Adipocyte (in vitro differentiated cells): Measurements from ENCODE around the gene SORL1.
A peak's percentile ranks its signal among the peaks of the same experiment; 100 is the strongest.

ENCODE experiments used
- DNase-seq: peaks from one replicate; pipeline ENCODE4 v3.0.0-alpha.2; 2015; ENCODE audit warnings: low read depth
- H3K27me3 ChIP-seq: replicated peaks from 2 replicates; pipeline ENCODE4 v1.7.0; 2013; ENCODE audit warnings: mild to moderate bottlenecking, low read length, moderate library complexity; ENCODE audit not compliant: control insufficient read depth, insufficient read depth
- H3K36me3 ChIP-seq: 2 replicates; pipeline ENCODE4 v1.7.0; 2013; ENCODE audit warnings: low read length, mild to moderate bottlenecking, moderate library complexity; ENCODE audit not compliant: control insufficient read depth, insufficient read depth, severe bottlenecking
- H3K4me1 ChIP-seq: 2 replicates; pipeline ENCODE4 v1.7.0; 2013; ENCODE audit warnings: mild to moderate bottlenecking, low read length, moderate library complexity; ENCODE audit not compliant: control insufficient read depth, insufficient read depth
- H3K4me3 ChIP-seq: 2 replicates; pipeline ENCODE4 v1.7.0; 2013; ENCODE audit warnings: mild to moderate bottlenecking, low read length, moderate library complexity
- H3K9ac ChIP-seq: 2 replicates; pipeline ENCODE4 v1.7.0; 2013; ENCODE audit warnings: mild to moderate bottlenecking, low read length, moderate library complexity
- H3K9me3 ChIP-seq: 2 replicates; pipeline ENCODE4 v1.7.0; 2013; ENCODE audit warnings: mild to moderate bottlenecking, low read length, moderate library complexity; ENCODE audit not compliant: control insufficient read depth

SORL1 gene

DNA sequence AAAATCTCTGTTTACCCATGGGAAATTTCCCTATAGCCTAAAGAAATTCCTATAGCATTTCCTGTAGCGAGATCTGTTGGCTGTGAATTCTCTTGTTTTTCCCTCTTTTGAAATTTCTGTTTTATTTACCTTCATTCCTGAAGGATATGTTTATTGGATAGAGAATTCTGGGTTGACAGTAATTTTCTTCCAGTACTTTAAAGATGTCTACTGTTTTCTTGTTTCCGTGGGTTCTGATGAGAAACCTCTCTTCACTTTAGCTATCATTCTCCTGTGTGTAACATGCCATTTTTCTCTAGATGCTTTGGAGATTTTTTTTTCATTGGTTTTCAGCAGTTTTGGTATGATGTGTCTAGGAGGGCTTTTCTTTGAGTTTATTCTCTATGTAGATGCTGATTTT is 78.1 kb downstream of the SORL1 start:
- no peaks in the 10 kb centered on the region for H3K36me3 ChIP-seq
- H3K4me3 ChIP-seq, result no peak overlapping the region
- H3K9ac ChIP-seq, result no peak overlapping the region

GRCh38 chr11:121533601-121534000 is 81.5 kb downstream of the SORL1 start:
- H3K36me3 ChIP-seq, result no peaks in the 10 kb centered on the region
- H3K9me3 ChIP-seq, result peaks cover 19% of the 10 kb centered on the region
- peaks cover 27% of the 10 kb centered on the region for H3K27me3 ChIP-seq
- no peak overlapping the region for H3K9ac ChIP-seq
- peaks cover 3% of the 10 kb centered on the region for H3K4me1 ChIP-seq
- no peak overlapping the region for H3K4me3 ChIP-seq
- DNase-seq, result no peak

More for the DNA sequence above, 78.1 kb downstream of the SORL1 start:
- peaks cover 25% of the 10 kb centered on the region for H3K9me3 ChIP-seq
- no peak for DNase-seq
- H3K27me3 ChIP-seq, result peaks cover 7% of the 10 kb centered on the region
- peaks cover 2% of the 10 kb centered on the region for H3K4me1 ChIP-seq

- H3K9ac ChIP-seq, result no peak overlapping the region
- peaks cover 30% of the 10 kb centered on the region for H3K27me3 ChIP-seq
- no peaks in the 10 kb centered on the region for H3K36me3 ChIP-seq
- peak; percentile 71 for DNase-seq
- peaks cover 15% of the 10 kb centered on the region for H3K9me3 ChIP-seq
- H3K4me1 ChIP-seq, result peaks cover 3% of the 10 kb centered on the region
- H3K4me3 ChIP-seq, result no peak overlapping the region
Measured at GRCh38 chr11:121534131-121535093, 82.3 kb downstream of the SORL1 start.

DNA sequence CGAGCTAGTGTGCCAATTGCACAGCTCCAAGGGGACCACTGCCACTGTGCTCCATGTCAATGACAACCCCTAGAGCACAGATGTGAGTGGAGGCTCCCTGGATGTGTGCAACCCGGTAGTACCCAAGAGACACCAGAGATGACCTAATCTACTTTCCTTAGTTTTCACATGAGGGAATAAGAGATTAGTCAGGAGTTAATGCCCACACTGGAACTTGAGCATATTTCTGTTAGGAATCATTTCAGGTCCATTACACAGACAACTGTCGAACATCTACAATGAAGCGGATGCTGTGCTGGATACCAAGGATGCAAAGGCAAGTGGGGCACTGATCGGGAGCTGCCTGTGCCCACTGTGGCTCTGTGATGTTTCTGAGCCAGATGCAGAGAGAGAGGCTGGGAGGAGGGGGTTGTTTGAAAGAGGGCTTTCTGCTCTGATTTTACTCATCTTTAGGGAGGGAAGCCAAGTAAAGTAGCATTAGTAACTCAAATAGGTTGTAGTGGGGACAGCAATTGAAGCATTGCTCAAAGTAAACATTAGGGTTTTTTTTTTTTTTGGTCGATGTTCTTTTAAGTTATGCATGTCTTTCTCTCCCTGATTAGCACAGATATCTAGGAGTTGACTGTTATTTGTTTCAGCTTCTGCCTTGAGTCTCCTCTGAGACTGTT is 83.1 kb downstream of the SORL1 start:
- H3K4me1 ChIP-seq, result peaks cover 3% of the 10 kb centered on the region
- DNase-seq, result no peak
- H3K27me3 ChIP-seq, result peaks cover 30% of the 10 kb centered on the region
- H3K9me3 ChIP-seq, result peaks cover 6% of the 10 kb centered on the region
- H3K9ac ChIP-seq, result no peak overlapping the region
- H3K36me3 ChIP-seq, result no peaks in the 10 kb centered on the region
- H3K4me3 ChIP-seq, result no peak overlapping the region

DNA sequence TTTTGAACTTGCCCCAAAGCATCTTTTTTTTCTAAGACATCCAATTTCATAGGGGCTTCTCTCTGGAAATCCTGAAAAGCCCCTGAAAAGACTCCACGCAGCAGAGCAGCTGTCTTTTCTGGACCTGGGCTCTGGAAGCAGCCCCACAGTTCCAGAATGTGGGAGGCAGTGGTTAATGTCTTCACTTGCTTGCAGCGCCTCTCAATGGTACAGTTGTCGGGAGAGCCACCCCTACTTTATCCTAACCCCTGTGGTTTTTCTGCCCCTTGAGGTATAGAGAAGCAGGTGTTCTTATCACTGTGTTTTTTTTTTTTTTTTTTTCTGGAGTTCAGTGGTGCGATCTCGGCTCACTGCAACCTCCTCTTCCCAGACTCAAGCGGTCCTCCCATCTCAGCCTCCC is 84.0 kb downstream of the SORL1 start:
- no peak overlapping the region for H3K9ac ChIP-seq
- no peak for DNase-seq
- peaks cover 30% of the 10 kb centered on the region for H3K27me3 ChIP-seq
- H3K9me3 ChIP-seq, result no peaks in the 10 kb centered on the region
- peaks cover 3% of the 10 kb centered on the region for H3K4me1 ChIP-seq
- H3K4me3 ChIP-seq, result no peak overlapping the region
- H3K36me3 ChIP-seq, result no peaks in the 10 kb centered on the region

- H3K27me3 ChIP-seq, result peaks cover 30% of the 10 kb centered on the region
Measured at GRCh38 chr11:121538054-121538453, 85.9 kb downstream of the SORL1 start.

DNA sequence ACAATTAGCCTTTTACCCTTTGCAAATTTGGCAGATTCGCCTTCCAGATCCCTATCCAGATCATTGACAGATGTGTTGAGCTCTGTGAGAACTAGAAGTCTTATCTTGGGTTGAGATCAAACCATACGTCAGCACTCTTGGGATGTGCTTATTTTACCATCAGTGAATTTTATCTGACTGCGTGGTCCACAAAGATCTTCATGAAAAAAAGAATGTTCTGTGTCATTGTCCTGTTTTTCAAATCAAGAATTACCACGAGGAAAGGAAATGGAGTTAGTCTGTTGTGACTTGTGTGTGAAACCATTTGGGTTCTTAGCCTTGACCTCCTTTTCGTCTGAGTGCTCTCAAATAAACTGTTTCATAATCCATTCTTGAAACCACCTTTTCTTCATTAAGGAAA is 86.9 kb downstream of the SORL1 start:
- Histone ChIP-seq H3K9ac (no peak overlapping the region), H3K27me3 (peaks cover 27% of the 10 kb centered on the region), H3K4me3 (no peak overlapping the region), H3K36me3 (no peaks in the 10 kb centered on the region), H3K4me1 (peaks cover 3% of the 10 kb centered on the region), H3K9me3 (no peaks in the 10 kb centered on the region)
- no peak for DNase-seq

More at GRCh38 chr11:121538054-121538453, 85.9 kb downstream of the SORL1 start:
- Histone ChIP-seq H3K9me3 (no peaks in the 10 kb centered on the region), H3K4me1 (peaks cover 3% of the 10 kb centered on the region), H3K36me3 (no peaks in the 10 kb centered on the region), H3K4me3 (no peak overlapping the region), H3K9ac (no peak overlapping the region)
- no peak for DNase-seq

DNA sequence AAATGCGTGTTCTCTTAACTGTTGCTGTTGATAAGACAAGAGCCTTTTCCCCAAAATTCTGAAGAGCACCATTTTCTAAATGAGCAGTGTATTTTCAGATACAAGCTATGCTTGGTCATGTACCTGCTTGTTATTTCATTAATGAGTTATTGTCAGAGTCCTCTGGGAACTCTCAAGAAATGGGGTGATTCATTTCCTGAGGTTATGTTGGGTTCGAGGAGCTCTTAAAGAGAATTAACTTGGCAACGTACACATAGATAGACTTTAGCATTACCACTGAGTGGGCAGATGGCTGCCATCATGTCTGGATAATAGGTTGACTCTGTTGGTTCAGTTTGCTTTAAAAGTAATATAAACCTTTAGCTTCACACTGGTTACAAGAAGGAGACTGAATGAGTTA is 88.5 kb downstream of the SORL1 start:
- Histone ChIP-seq H3K9ac (no peak overlapping the region), H3K4me1 (no peaks in the 10 kb centered on the region), H3K27me3 (peaks cover 35% of the 10 kb centered on the region), H3K36me3 (no peaks in the 10 kb centered on the region), H3K9me3 (no peaks in the 10 kb centered on the region), H3K4me3 (no peak overlapping the region)
- DNase-seq, result no peak

DNA sequence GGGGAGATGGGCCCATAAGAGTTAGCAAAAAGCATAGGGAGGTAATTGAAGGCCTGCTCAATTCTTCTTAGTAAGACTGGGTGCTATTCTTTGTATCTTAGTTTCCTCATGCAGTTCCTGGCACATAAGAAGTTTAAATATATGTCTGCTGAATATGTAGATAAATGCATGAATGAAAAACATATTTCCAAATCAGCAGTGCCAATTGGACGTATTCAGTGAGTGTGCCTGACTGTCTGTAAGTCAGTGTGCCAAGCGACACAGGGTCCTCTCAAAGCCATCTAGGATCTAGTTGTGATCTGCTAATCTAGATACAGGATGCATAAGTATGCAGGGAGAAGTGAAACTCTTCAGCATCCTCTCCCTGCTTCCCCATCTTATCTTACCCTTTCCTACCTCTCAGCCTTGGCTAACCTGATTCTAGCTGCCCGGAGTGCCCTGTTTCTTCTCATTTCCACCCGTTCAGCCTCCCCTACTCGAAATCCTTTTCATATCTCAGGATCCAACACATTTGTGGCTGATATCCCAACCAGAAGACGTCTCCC is 91.8 kb downstream of the SORL1 start:
- H3K36me3 ChIP-seq, result no peaks in the 10 kb centered on the region
- no peaks in the 10 kb centered on the region for H3K9me3 ChIP-seq
- no peak overlapping the region for H3K9ac ChIP-seq
- no peaks in the 10 kb centered on the region for H3K4me1 ChIP-seq
- peaks cover 23% of the 10 kb centered on the region for H3K27me3 ChIP-seq
- no peak overlapping the region for H3K4me3 ChIP-seq
- no peak for DNase-seq

DNA sequence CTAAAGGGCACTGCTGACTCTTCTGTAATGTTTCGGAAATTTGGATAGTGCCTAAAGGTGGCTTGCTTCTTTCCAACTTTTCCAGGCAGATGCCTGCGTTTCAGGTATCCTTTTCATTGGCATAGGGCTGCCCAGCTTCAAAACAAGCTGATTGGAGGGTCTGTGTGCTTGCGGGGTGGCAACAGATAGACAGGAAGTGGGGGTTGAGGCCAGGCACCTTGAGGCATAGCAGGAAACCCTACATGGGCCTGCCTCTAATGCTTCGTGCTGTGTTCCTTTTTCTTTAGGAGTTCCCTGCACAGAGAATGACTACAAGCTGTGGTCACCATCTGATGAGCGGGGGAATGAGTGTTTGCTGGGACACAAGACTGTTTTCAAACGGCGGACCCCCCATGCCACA is 92.8 kb downstream of the SORL1 start:
- Histone ChIP-seq H3K27me3 (peaks cover 22% of the 10 kb centered on the region), H3K9me3 (no peaks in the 10 kb centered on the region)
- DNase-seq, result no peak

GRCh38 chr11:121547574-121547973 is 95.5 kb downstream of the SORL1 start:
- Histone ChIP-seq H3K9me3 (no peaks in the 10 kb centered on the region), H3K4me3 (no peak overlapping the region), H3K4me1 (no peaks in the 10 kb centered on the region), H3K27me3 (peaks cover 34% of the 10 kb centered on the region), H3K9ac (no peak overlapping the region), H3K36me3 (no peaks in the 10 kb centered on the region)
- no peak for DNase-seq

More for the DNA sequence above, 92.8 kb downstream of the SORL1 start:
- H3K36me3 ChIP-seq, result no peaks in the 10 kb centered on the region
- no peak overlapping the region for H3K9ac ChIP-seq
- H3K4me3 ChIP-seq, result no peak overlapping the region
- no peaks in the 10 kb centered on the region for H3K4me1 ChIP-seq
